Measurements from ENCODE around the gene PGM1.

The PGM1 gene

GRCh38 chr1:63630238-63630637 lies 37.0 kb downstream of the PGM1 start:
- Mint-ChIP-seq H3K36me3 (peaks cover 27% of the 10 kb centered on the region), H3K27ac (no peak overlapping the region), H3K4me1 (peaks cover 19% of the 10 kb centered on the region), H3K4me3 (no peak overlapping the region), H3K9me3 (no peaks in the 10 kb centered on the region), H3K27me3 (no peaks in the 10 kb centered on the region)
- CTCF ChIA-PET, result no interaction called here
- no peak for DNase-seq

DNA sequence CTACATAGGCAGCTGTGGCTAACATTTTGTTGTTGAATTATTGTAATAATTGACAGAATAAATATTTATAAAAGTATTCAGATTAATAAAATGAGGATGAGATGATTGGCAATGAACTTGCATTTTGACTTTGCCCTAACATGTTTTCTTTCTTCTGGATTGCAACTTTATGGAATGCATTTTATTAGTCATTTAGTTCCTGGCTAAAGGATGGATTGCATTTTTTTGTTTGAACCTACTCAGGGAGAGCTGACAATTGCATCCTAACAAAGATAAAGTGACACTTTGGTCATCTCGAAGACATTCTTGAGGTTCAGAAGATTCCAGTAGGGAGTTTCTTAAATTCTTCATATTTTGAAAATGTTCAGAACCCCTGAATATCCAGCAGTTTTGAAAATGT lies 37.5 kb downstream of the PGM1 start:
- Mint-ChIP-seq H3K27me3 (no peaks in the 10 kb centered on the region), H3K4me1 (peaks cover 14% of the 10 kb centered on the region), H3K4me3 (no peak overlapping the region), H3K27ac (no peak overlapping the region), H3K36me3 (peaks cover 28% of the 10 kb centered on the region), H3K9me3 (no peaks in the 10 kb centered on the region)
- CTCF ChIA-PET, result no interaction called here
- DNase-seq, result no peak

DNA sequence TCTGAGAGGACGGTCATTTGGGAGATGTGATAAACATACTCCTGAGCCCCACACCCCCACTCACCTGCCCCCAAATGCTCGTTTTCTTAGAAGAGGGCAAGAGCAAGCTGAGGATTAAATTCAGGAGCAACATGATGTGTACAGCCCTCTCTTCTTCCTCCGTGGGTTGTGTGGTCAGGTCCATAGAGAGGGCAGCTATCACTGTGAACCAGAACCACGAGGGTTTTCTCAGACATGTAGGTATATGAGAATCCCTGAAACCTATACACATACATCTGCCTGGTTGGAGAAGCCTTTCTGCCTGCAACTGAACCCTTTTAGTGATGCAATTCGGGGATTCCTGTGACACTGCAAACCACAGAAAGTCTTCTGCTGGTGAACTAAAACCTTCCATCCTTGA lies 38.9 kb downstream of the PGM1 start:
- Mint-ChIP-seq H3K4me1 (peaks cover 10% of the 10 kb centered on the region), H3K27me3 (no peaks in the 10 kb centered on the region), H3K27ac (no peak overlapping the region), H3K4me3 (no peak overlapping the region), H3K9me3 (no peaks in the 10 kb centered on the region), H3K36me3 (peaks cover 39% of the 10 kb centered on the region)
- CTCF ChIA-PET, result no interaction called here
- no peak for DNase-seq

- Mint-ChIP-seq H3K9me3 (no peaks in the 10 kb centered on the region), H3K27ac (no peak overlapping the region)
Observed at GRCh38 chr1:63633281-63633680, 40.1 kb downstream of the PGM1 start.

GRCh38 chr1:63634471-63634870 lies 41.3 kb downstream of the PGM1 start:
- peaks cover 60% of the 10 kb centered on the region for H3K36me3 Mint-ChIP-seq
- DNase-seq, result no peak
- H3K9me3 Mint-ChIP-seq, result no peaks in the 10 kb centered on the region
- CTCF ChIA-PET, result no interaction called here
- no peaks in the 10 kb centered on the region for H3K27me3 Mint-ChIP-seq
- H3K4me3 Mint-ChIP-seq, result no peak overlapping the region
- H3K27ac Mint-ChIP-seq, result no peak overlapping the region
- H3K4me1 Mint-ChIP-seq, result peaks cover 8% of the 10 kb centered on the region

More at GRCh38 chr1:63633281-63633680, 40.1 kb downstream of the PGM1 start:
- no peaks in the 10 kb centered on the region for H3K27me3 Mint-ChIP-seq
- CTCF ChIA-PET, result no interaction called here
- H3K36me3 Mint-ChIP-seq, result peaks cover 49% of the 10 kb centered on the region
- no peak for DNase-seq
- no peak overlapping the region for H3K4me3 Mint-ChIP-seq
- H3K4me1 Mint-ChIP-seq, result peaks cover 5% of the 10 kb centered on the region

DNA sequence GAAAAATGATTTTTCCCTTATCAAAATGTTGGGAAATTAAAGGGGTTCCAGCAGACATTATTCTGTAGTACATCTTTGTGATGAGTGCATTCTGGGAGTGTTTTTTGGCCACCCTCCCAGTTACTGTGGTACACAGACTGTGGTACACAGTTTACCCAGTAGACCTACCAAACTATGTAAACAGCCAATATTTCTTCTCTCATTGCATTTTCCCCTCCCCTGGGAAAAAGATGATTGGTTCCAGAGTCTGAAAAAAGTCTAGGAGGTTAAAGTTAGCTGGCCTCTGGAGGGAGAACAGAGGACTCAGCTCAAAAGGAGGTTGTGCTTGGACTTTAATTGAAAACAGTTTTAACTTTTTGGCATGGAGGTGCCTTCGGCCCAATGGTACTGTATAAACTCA lies 42.5 kb downstream of the PGM1 start:
- H3K27me3 Mint-ChIP-seq, result no peaks in the 10 kb centered on the region
- H3K27ac Mint-ChIP-seq, result no peak overlapping the region
- H3K4me1 Mint-ChIP-seq, result peaks cover 16% of the 10 kb centered on the region
- peaks cover 60% of the 10 kb centered on the region for H3K36me3 Mint-ChIP-seq
- no peaks in the 10 kb centered on the region for H3K9me3 Mint-ChIP-seq
- no peak overlapping the region for H3K4me3 Mint-ChIP-seq
- DNase-seq, result no peak
- CTCF ChIA-PET, result no interaction called here

- CTCF ChIA-PET, result no interaction called here
- H3K27ac Mint-ChIP-seq, result no peak overlapping the region
- H3K4me1 Mint-ChIP-seq, result peaks cover 21% of the 10 kb centered on the region
- peaks cover 59% of the 10 kb centered on the region for H3K36me3 Mint-ChIP-seq
- DNase-seq, result no peak
- no peaks in the 10 kb centered on the region for H3K9me3 Mint-ChIP-seq
- H3K4me3 Mint-ChIP-seq, result no peak overlapping the region
- H3K27me3 Mint-ChIP-seq, result no peaks in the 10 kb centered on the region
Observed at GRCh38 chr1:63636192-63637105, 43.2 kb downstream of the PGM1 start.

- H3K4me3 Mint-ChIP-seq, result no peak overlapping the region
- no peak for DNase-seq
- CTCF ChIA-PET, result no interaction called here
- no peaks in the 10 kb centered on the region for H3K27me3 Mint-ChIP-seq
- H3K27ac Mint-ChIP-seq, result no peak overlapping the region
- H3K4me1 Mint-ChIP-seq, result peaks cover 18% of the 10 kb centered on the region
- no peaks in the 10 kb centered on the region for H3K9me3 Mint-ChIP-seq
- peaks cover 62% of the 10 kb centered on the region for H3K36me3 Mint-ChIP-seq
Observed at GRCh38 chr1:63638471-63638870, 45.3 kb downstream of the PGM1 start.

DNA sequence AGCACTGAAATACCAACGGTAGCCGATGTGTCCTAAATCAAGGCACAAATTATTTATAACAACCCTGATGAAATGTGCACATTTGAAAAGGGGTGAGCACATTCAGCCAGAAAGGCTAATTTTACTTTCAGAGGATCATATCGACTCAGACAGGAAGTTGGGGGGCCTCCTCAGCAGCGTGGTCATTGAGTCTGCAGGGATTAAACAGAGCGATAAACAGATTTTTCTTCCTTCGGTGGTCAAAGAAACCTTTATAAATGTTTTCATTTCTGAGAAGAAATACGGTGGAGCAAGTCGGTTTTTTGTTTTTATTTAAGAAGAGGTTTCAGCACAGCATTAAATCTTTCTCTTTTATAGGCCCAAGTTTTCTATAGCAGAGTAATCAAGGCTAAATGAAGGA lies 45.7 kb downstream of the PGM1 start:
- no peak for DNase-seq
- Mint-ChIP-seq H3K27ac (no peak overlapping the region), H3K4me1 (peaks cover 18% of the 10 kb centered on the region), H3K9me3 (no peaks in the 10 kb centered on the region), H3K4me3 (no peak overlapping the region), H3K36me3 (peaks cover 65% of the 10 kb centered on the region), H3K27me3 (no peaks in the 10 kb centered on the region)
- CTCF ChIA-PET, result no interaction called here

DNA sequence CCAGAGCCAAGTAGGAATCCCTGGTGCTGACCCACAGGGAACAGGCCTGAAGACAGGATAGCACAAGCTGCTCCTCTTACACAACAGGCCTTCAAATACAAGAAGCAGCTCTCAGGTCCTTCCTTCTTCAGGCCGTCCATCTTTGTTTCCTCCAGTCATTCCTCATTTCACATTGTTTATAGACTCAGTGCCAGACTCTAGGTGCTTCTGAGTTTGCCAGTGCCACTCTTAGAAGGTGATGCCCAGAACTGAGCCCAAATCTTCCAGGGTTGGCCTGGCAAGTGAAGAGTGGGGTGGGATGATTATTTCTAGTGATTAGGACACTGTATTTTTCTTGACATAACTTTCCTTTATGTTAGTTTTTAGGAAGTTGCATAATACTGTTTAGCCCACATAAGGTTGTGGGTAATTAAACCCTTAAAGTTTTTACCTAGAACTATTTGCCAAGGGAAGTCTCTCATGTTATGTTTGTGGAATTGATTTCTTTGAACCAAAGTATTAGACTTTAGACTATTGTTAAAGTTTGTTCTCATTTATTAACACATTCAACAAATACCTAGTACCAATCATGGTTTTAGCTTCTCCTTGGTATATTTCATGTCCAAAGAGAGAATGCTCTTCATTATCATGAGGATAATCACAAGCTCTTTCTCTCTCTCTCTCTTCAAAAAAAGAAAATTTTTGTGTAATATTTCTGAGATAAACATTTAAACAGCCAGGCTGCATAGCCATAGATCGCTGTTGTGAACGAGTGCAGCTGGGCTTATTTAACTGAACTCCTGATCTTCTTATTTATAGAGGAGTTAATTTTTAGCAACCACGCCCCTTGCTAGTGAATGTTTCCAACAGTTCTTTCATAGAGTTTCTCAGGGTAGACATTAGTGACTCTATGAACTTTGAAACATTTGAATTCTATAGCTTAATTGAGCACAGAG lies 47.7 kb downstream of the PGM1 start:
- H3K27me3 Mint-ChIP-seq, result no peaks in the 10 kb centered on the region
- no peak for DNase-seq
- CTCF ChIA-PET, result interaction anchor here (0.7 kb wide), 1 partner anchor 24 kb away, joined by 3 read pairs; no protein-coding TSS in a partner anchor
- no peak overlapping the region for H3K4me3 Mint-ChIP-seq
- peaks cover 67% of the 10 kb centered on the region for H3K36me3 Mint-ChIP-seq
- H3K4me1 Mint-ChIP-seq, result peaks cover 22% of the 10 kb centered on the region
- H3K27ac Mint-ChIP-seq, result no peak overlapping the region
- H3K9me3 Mint-ChIP-seq, result no peaks in the 10 kb centered on the region

DNA sequence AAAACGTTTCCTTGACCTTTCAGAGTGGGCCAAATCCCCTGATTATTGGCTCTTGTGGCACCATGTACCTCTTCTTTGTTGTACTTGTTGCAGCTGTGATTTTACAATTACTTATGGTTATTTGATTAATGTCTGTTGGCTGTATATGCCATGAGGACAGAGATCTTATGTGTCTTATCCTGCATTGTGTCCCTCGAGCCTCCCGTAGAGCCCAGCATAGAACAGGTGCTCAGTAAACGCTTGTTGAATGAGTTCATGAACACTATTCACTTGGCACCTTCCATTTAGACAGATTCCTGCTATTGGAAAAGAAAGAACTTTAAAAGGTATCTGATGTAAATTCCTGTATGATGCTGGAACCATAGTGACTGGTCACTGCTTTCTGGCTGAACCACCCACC lies 48.4 kb downstream of the PGM1 start:
- CTCF ChIA-PET, result interaction anchor here (0.7 kb wide), 1 partner anchor 25 kb away, joined by 3 read pairs; no protein-coding TSS in a partner anchor
- H3K4me3 Mint-ChIP-seq, result no peak overlapping the region
- peaks cover 23% of the 10 kb centered on the region for H3K4me1 Mint-ChIP-seq
- no peaks in the 10 kb centered on the region for H3K9me3 Mint-ChIP-seq
- no peak for DNase-seq
- H3K27ac Mint-ChIP-seq, result no peak overlapping the region
- no peaks in the 10 kb centered on the region for H3K27me3 Mint-ChIP-seq
- peaks cover 63% of the 10 kb centered on the region for H3K36me3 Mint-ChIP-seq

GRCh38 chr1:63642901-63643300 lies 49.7 kb downstream of the PGM1 start:
- CTCF ChIA-PET, result no interaction called here
- peaks cover 55% of the 10 kb centered on the region for H3K36me3 Mint-ChIP-seq

GRCh38 chr1:63643517-63643916 lies 50.3 kb downstream of the PGM1 start:
- no peak overlapping the region for H3K4me3 Mint-ChIP-seq
- no peak for DNase-seq
- no peak overlapping the region for H3K27ac Mint-ChIP-seq
- no peaks in the 10 kb centered on the region for H3K27me3 Mint-ChIP-seq
- CTCF ChIA-PET, result interaction anchor here (0.7 kb wide), 1 partner anchor 603 kb away, joined by 3 read pairs; no protein-coding TSS in a partner anchor
- H3K9me3 Mint-ChIP-seq, result no peaks in the 10 kb centered on the region
- H3K4me1 Mint-ChIP-seq, result peaks cover 21% of the 10 kb centered on the region
- H3K36me3 Mint-ChIP-seq, result peaks cover 55% of the 10 kb centered on the region

More at GRCh38 chr1:63642901-63643300, 49.7 kb downstream of the PGM1 start:
- H3K27ac Mint-ChIP-seq, result no peak overlapping the region
- H3K27me3 Mint-ChIP-seq, result no peaks in the 10 kb centered on the region
- peaks cover 21% of the 10 kb centered on the region for H3K4me1 Mint-ChIP-seq
- no peaks in the 10 kb centered on the region for H3K9me3 Mint-ChIP-seq
- DNase-seq, result no peak
- H3K4me3 Mint-ChIP-seq, result no peak overlapping the region

DNA sequence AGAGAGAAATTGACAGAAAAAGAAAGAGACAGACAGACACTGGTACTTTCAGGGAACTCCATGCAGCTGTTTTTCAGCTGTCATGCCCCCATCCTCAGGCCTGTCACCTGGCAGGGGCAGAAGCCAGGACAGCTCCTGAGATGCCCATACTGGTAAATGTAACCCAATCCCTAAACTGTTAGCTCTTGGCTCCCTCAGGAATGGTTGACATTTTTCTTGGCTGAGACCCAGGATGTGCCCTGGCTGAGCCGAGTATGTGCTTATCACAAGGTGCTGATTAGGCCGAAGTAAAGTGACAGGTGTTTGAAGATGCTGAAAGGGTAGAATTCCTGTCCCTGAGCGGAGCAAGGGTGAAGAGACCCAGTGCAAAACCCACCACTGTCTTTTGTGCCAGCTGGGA lies 50.7 kb downstream of the PGM1 start:
- Mint-ChIP-seq H3K4me3 (no peak overlapping the region), H3K27me3 (no peaks in the 10 kb centered on the region), H3K27ac (no peak overlapping the region), H3K4me1 (peaks cover 18% of the 10 kb centered on the region), H3K9me3 (no peaks in the 10 kb centered on the region), H3K36me3 (peaks cover 53% of the 10 kb centered on the region)
- CTCF ChIA-PET, result interaction anchor here (0.7 kb wide), 1 partner anchor 603 kb away, joined by 3 read pairs; no protein-coding TSS in a partner anchor
- DNase-seq, result no peak

Data from activated naive CD4-positive, alpha-beta T cell treated with anti-CD3 and anti-CD28 coated beads, Interleukin-2, amount 10 ng/mL, durations not matched to agents 7 days and 5 days (primary cell).